Measurements from ENCODE around the gene TCOF1. TPM values are rescaled to one million over a fixed set of nuclear protein-coding genes. Genes with fewer than 3 reads are reported as not detected.

The TCOF1 gene
- total RNA-seq, 1 experiment from 2014 or later, result 75.3 TPM

- H3K36me3 ChIP-seq (ENCODE audit: low read depth), result no peaks in the 10 kb centered on the region
- ChIA-PET POLR2A (ENCODE audit: unreplicated experiment) (no interaction called here), CTCF (no interaction called here)
- 0 out of 2 replicates have a peak, but pooled peaks cover 5% of the 10 kb centered on the region for H3F3A ChIP-seq (ENCODE audit: insufficient read depth, low read depth)
- H3K4me1 ChIP-seq (replicated peaks; ENCODE audit: insufficient read depth), result no peaks in the 10 kb centered on the region
- TSS peak; percentile 91 for BruUV-seq (replicated peaks)
- H4K20me1 ChIP-seq (ENCODE audit: insufficient read depth), result no peaks in the 10 kb centered on the region
- H3K9me2 ChIP-seq (ENCODE audit: insufficient read depth), result no peaks in the 10 kb centered on the region
- H3K4me2 ChIP-seq, result no peak overlapping the region
- intact Hi-C loops (cut with micrococcal nuclease; ENCODE audit: unreplicated experiment), result no loop called here
- TF ChIP-seq CTCF (conservative IDR thresholded peaks at IDR 0.05) (no peak), EZH2 (IDR thresholded peaks at IDR 0.05; ENCODE audit: low read depth) (no peak)
- no peak overlapping the region for H3K27ac ChIP-seq
- H2AFZ ChIP-seq, result no peak overlapping the region
- H3K4me3 ChIP-seq, result no peak overlapping the region
- H3K9me3 ChIP-seq (ENCODE audit: insufficient read depth, low read depth), result no peaks in the 10 kb centered on the region
- H3K79me2 ChIP-seq (ENCODE audit: low read depth), result no peaks in the 10 kb centered on the region
- no peak for DNase-seq
- H3K27me3 ChIP-seq (ENCODE audit: insufficient read depth, low read depth), result no peaks in the 10 kb centered on the region
These were observed 44.1 kb downstream of the TCOF1 start for GRCh38 chr5:150401376-150402228.

GRCh38 chr5:150402229-150402773 lies 44.8 kb downstream of the TCOF1 start:
- no peaks in the 10 kb centered on the region for H3K9me3 ChIP-seq (ENCODE audit: insufficient read depth, low read depth)
- no TSS peak for BruUV-seq (replicated peaks)
- no peaks in the 10 kb centered on the region for H3K9me2 ChIP-seq (ENCODE audit: insufficient read depth)
- CTCF ChIA-PET, result no interaction called here
- no peak overlapping the region for H3K4me2 ChIP-seq
- no peak overlapping the region for H3K27ac ChIP-seq
- H3K36me3 ChIP-seq (ENCODE audit: low read depth), result no peaks in the 10 kb centered on the region
- no peaks in the 10 kb centered on the region for H4K20me1 ChIP-seq (ENCODE audit: insufficient read depth)
- TF ChIP-seq CTCF (conservative IDR thresholded peaks at IDR 0.05) (no peak), EZH2 (IDR thresholded peaks at IDR 0.05; ENCODE audit: low read depth) (no peak)
- no peak for DNase-seq
- no peak overlapping the region for H2AFZ ChIP-seq
- H3K4me1 ChIP-seq (replicated peaks; ENCODE audit: insufficient read depth), result no peaks in the 10 kb centered on the region
- no peaks in the 10 kb centered on the region for H3K27me3 ChIP-seq (ENCODE audit: insufficient read depth, low read depth)
- intact Hi-C loops (cut with micrococcal nuclease; ENCODE audit: unreplicated experiment), result no loop called here
- H3K79me2 ChIP-seq (ENCODE audit: low read depth), result no peaks in the 10 kb centered on the region
- H3K4me3 ChIP-seq, result no peak overlapping the region
- POLR2A ChIA-PET (ENCODE audit: unreplicated experiment), result interaction anchor here (0.6 kb wide), 1 partner anchor 19 kb away, joined by 3 read pairs; no protein-coding TSS in a partner anchor
- H3F3A ChIP-seq (ENCODE audit: insufficient read depth, low read depth), result 0 out of 2 replicates have a peak, but pooled peaks cover 5% of the 10 kb centered on the region

- Histone ChIP-seq H3K27me3 (ENCODE audit: insufficient read depth, low read depth) (no peaks in the 10 kb centered on the region), H3K36me3 (ENCODE audit: low read depth) (no peaks in the 10 kb centered on the region), H3K27ac (no peak overlapping the region), H4K20me1 (ENCODE audit: insufficient read depth) (no peaks in the 10 kb centered on the region), H3K4me3 (no peak overlapping the region), H3K4me1 (replicated peaks; ENCODE audit: insufficient read depth) (no peaks in the 10 kb centered on the region), H3K4me2 (no peak overlapping the region), H3K9me2 (ENCODE audit: insufficient read depth) (no peaks in the 10 kb centered on the region), H3F3A (ENCODE audit: insufficient read depth, low read depth) (0 out of 2 replicates have a peak, but pooled peaks cover 5% of the 10 kb centered on the region), H3K9me3 (ENCODE audit: insufficient read depth, low read depth) (no peaks in the 10 kb centered on the region), H2AFZ (no peak overlapping the region), H3K79me2 (ENCODE audit: low read depth) (no peaks in the 10 kb centered on the region)
- CTCF ChIA-PET, result no interaction called here
- intact Hi-C loops (cut with micrococcal nuclease; ENCODE audit: unreplicated experiment), result no loop called here
- TF ChIP-seq EZH2 (IDR thresholded peaks at IDR 0.05; ENCODE audit: low read depth) (no peak), CTCF (conservative IDR thresholded peaks at IDR 0.05) (no peak)
- POLR2A ChIA-PET (ENCODE audit: unreplicated experiment), result interaction anchor here (0.6 kb wide), 1 partner anchor 18 kb away, joined by 3 read pairs; no protein-coding TSS in a partner anchor
- no TSS peak for BruUV-seq (replicated peaks)
- no peak for DNase-seq
These were observed 45.4 kb downstream of the TCOF1 start for GRCh38 chr5:150402901-150403342.

Data from PC-9 (cell line).